ENCODE results near the gene LCN6.

DNA sequence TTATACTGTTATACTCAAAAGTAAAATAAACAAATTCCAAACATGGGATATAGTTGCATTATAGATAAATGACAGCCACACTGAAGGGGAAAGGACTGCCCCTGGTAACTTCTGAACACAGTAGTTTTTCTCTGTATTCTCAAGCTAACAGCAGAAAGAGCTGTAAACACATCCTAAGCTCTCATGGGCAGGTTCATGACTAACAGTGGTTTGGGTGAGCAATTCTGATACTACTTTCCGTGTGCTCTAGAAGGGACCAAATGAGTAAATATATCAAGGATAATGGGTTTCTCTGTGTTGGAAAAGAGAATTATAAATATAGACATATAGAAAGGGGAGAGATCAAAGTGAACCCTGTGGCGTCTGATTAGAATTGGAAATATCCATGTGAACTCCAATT, 2.2 kb upstream of the LCN6 start:
- TF ChIP-seq, protein P1, sequence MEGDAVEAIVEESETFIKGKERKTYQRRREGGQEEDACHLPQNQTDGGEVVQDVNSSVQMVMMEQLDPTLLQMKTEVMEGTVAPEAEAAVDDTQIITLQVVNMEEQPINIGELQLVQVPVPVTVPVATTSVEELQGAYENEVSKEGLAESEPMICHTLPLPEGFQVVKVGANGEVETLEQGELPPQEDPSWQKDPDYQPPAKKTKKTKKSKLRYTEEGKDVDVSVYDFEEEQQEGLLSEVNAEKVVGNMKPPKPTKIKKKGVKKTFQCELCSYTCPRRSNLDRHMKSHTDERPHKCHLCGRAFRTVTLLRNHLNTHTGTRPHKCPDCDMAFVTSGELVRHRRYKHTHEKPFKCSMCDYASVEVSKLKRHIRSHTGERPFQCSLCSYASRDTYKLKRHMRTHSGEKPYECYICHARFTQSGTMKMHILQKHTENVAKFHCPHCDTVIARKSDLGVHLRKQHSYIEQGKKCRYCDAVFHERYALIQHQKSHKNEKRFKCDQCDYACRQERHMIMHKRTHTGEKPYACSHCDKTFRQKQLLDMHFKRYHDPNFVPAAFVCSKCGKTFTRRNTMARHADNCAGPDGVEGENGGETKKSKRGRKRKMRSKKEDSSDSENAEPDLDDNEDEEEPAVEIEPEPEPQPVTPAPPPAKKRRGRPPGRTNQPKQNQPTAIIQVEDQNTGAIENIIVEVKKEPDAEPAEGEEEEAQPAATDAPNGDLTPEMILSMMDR (IDR thresholded peaks at IDR 0.05) = no peak
- TF ChIP-seq POLR2A (IDR thresholded peaks at IDR 0.05) = no peak
- no peak for TF ChIP-seq POLR2AphosphoS5 (IDR thresholded peaks at IDR 0.05; ENCODE audit: insufficient read depth in 1 of 2, low read depth in 1 of 2)
